NCI-H2081 (cell line): ENCODE results near the gene LYZL6.
A peak's percentile ranks its signal among the peaks of the same experiment; 100 is the strongest.
"Not testable (repeated sequence)": the region's sequence is repeated elsewhere in the genome, so short reads cannot be mapped to it uniquely, and the experiment has no call there.

Experiments used
- DNase-seq, 2 experiments: peaks; one replicate each; lab custom pipeline; 2025; lab: John Stamatoyannopoulos, UW

LYZL6 gene

DNA sequence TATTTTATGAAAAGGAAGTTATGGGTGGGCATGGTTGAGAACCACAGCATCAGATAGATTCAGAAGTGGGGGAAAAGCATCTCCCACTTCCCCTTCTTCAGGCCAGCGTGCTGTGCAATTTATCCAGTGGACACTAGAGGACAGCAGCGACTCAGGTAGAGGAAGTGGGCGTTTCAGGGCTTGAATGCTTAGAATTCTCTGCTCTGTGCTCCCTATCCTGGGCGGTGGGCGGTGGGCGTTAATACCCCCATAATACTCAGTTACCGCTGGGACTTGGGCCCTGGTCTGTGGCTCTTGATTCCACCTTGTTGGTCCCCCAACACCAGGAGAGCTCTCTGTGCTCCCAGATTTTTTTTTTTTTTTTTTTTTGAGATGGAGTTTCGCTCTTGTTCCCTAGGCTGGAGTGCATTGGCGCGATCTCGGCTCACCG, 3.7 kb upstream of the LYZL6 start:
- DNase-seq: peak; percentile 60 to 70

DNA sequence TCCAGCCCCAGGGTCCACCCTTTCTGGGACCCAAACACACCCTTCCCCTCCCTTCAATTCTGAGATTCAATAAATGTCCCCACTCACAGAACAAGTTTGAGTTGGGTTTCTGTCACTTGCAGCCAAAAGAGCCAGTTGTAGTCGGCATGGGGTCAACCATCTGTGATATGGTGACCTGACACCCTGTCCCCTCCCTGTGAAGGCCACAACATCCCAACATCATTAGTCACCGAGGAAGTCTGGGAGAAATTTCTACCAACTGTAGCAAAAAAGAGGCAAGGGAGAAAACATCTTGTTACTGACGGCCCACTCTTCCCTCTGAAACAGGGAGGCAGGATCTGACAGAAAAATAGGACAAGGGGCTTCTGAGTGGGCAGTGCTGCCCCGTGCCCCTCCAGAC, 638 bp upstream of the LYZL6 start:
- no peak for DNase-seq

- no peak for DNase-seq
These were observed 826 bp downstream of the LYZL6 start for GRCh38 chr17:35942588-35943186.

DNA sequence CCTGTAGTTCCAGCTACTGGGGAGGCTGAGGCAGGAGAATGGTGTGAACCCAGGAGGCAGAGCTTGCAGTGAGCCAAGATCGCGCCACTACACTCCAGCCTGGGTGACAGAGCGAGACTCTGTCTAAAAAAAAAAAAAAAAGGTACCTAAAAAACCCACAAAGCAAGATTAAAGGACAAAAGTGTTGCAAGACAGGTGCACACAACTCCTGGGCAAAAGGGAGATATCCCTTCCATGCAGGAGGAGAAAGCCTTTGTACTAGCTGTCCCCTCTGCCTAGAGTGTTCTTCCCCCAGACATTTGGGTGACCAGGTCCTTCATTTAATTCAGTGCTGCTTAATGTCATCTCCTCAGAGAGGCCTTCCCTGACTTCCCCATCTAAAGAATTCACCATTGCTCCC, 5.0 kb downstream of the LYZL6 start:
- not testable (repeated sequence) for DNase-seq

GRCh38 chr17:35936063-35936462, 7.5 kb downstream of the LYZL6 start:
- DNase-seq: peak in 1 of 2 experiments; percentile 4

DNA sequence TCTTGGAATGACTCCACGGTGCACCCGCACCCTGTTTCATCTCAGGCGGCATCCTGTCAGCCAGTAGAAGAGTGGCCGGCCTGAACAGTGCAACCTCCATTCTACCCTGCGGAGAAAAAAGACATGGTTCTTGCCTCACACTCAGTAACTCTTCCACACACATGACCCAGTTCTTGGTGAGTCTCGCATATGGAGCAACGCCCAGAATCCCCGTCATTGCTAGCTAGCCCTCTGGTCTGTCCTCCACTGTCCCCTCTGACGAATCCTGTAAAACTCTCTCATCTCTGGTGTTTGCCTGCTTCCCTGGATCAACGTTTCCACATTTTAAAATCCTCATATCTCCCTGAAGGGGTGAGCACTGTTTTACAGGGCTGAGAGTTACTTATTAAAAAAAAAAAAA, 8.8 kb downstream of the LYZL6 start:
- DNase-seq: no peak

DNA sequence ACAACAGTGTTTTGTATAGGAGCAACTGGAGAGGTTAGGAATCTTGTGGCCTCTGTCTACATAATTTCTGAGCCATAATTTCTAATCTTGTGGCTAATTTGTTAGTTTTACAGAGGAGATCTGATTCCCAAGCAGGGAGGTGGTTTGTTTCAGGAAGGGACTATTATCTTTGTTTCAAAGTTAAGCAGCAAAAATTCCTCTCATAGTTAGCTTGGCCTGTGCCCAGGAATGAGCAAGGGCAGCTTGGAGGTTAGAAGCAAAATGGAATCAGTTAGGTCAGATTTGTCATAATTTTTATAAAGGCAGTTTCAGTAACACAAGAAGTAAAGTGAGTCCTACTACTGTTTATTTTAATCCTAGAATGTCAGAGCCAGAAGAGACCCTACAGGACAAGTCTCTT, 10.9 kb downstream of the LYZL6 start:
- DNase-seq: no peak

DNA sequence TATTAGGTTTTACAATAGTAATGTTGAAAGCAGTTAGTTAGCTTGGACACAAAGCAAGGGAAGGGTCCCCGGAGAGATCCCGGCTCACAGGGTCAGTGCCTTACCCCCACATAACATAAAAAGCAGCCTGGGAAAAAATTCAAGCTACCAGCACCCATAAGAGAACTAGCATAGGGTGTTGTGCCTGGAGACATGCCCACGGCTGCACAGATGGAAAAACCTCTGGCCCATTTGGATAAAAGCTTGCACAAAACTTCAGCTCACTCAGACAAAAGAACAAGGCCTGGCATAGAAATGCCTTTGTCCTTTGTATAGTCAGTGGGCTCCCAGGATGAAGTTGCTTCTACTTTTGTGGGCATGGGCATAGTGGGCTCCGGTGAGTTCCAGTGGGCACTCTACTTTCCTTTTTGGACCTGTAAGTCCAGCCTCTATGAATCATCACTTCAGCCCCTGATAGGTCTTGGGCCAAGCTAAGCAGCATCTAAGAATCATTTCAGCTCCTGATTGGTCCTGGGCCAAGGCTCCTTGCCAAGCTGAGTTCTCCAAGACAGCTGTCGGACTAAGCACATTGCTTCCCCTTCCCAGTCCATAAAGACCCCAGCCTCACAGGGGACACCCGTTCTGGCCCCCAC, 11.6 kb downstream of the LYZL6 start:
- DNase-seq: no peak

DNA sequence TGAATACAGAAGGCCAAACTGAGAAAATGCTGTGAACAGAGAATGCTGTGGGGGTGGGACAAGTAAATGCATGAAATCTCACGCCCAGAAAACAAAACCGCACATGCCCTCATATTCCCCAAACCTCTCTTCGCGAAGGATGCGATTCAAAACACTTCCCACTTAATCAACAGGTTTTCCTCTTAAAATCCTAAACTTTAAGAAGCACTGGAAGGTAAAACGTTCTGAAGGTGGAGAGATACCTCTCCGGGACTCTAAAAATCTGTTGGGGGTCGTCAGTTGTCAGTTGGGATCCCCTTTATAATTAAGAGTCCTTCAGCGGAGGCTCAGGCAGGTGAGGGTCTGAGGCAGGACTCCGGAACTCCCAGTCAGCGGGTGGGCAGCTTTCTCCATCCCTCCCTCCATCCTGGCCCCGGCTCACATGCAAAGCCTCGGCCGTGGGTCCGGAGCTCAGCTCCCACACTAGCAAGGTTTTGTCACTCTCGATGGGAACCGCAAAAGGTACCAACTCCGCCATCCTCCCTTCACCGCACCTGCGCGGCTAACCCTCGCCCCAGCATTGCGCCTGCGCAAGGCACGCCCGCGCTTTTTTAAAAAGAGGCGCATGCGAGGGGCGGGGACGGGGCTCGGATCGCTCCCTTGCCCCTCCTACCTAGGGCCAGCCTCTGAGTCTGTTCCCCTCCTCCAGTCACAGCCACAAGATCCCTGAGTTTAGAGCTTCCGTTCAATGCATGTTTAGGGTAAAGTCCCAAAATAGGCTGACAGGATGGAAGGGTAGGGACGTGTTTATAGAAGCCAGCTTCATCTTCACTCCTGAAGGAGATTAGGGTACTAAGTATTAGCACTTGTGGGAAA, 13.1 kb downstream of the LYZL6 start, which contains the start of gene RDM1:
Gene RDM1 (minus strand): TSS at position 563 of the 855 bp plus-strand sequence. CDS start 46 bp downstream, at position 517.
- peak; percentile 88 to 92 for DNase-seq

DNA sequence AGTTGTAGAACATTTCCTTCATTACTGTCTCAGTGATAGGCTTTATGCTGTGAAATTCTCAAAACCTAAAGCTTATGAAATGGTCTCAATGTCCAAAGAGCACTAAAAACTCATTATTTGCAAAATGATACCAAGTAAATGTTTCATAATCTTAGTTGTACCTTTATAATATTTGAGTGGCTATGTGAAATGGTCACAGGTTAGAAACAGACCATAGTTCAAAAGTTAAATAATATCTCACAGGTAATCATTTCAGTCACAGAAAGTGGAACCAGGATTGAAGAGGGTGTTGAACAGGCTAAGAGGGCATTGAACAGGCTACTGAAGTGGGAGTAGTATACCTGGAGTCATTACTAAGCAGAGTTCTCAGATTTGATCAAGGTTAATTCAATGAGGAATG, 15.8 kb downstream of the LYZL6 start:
- no peak for DNase-seq

- no peak for DNase-seq
These were observed 19.9 kb downstream of the LYZL6 start for GRCh38 chr17:35923609-35924114.

DNA sequence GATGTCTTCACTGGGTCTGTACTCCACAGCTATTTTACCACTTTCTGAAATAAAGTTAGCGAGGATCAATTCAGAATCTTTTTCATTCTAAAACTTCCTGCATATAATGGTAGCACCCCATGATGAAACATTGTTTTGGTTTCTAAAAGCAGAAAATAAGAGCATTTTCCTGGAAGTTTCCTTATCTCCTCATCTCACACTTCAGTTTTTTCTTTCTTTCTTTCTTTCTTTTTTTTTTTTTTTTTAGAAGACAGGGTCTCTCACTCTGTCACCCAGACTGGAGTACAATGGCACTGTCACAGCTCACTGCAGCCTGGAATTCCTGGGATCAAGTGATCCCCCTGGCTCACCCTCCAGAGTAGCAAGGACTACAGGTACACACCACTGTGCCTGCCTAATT, 23.3 kb downstream of the LYZL6 start:
- DNase-seq: no peak

- no peak for DNase-seq
These were observed 24.8 kb downstream of the LYZL6 start for GRCh38 chr17:35918665-35919064.

DNA sequence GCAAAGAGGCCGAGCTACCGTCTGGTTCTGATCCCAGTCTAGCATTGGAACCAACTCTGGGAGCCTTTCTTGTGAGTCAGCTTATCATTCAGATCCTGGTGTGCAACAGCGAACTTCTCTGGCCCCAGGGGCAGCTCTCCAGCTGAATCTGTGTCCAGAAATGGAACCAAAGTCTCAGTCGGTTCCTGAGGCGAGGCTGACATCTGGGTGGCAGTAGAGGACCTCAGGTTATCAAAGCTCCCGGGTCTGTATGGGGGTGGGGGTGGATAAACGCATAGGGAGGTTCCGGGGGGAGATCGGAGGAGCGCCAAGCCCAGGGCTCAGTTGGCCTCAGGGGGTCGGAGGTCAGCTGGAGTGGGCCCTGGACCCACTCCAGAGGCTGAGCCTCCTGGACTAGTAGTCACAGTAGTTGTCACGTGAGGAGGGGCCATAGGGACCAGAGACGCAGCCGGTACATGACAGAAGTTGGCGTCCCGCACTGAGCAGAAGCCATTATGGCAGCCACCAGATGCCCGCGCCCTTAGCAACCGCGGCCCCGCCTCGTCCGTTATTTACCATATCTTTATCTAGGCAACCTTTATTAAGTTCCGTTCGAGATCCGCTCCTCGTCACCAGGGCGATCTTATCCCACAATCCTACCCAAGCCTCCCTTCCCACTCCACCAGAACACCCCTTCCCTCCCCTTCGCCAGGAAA, 25.8 kb downstream of the LYZL6 start:
- no peak for DNase-seq

- no peak for DNase-seq
These were observed 28.2 kb downstream of the LYZL6 start for GRCh38 chr17:35915153-35915964.

DNA sequence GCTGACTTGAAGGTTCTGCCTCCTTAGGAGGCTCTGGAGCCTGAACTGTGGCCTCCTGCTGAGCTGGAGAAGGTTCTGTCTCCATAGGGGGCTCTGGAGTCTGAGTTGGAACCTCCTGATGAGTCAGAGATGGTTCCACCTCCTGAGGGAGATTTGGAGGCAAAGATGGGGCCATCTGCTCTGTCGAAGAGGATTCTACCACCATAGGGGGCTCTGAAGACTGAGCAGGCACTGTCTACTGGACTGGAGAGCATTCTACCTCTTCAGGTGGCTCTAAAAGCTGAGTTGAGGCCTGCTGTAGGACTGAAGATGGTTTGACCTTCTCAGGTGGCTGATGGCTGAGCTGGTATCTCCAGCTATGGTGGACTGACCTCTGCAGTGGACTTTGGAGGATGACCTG, 29.2 kb downstream of the LYZL6 start:
- DNase-seq: no peak

DNA sequence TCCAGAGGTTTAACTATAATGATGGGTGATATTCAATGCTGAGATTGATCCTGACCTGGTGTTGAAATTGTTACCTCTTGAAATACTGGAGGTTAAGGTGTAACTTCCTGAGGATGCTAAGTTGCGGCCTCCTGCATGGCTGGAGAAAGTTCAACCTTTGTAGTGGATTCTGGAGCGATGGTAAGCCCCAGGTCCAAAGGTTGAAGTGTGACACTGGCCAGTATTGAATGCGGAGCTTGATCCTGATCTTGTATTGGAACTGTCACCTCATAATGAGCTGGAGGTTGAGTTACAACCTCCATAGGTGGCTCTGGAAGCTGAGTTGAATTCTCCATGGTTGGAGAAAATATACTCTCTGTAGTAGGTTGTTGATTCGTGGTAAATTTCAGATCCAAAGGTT, 29.9 kb downstream of the LYZL6 start:
- no peak for DNase-seq

DNA sequence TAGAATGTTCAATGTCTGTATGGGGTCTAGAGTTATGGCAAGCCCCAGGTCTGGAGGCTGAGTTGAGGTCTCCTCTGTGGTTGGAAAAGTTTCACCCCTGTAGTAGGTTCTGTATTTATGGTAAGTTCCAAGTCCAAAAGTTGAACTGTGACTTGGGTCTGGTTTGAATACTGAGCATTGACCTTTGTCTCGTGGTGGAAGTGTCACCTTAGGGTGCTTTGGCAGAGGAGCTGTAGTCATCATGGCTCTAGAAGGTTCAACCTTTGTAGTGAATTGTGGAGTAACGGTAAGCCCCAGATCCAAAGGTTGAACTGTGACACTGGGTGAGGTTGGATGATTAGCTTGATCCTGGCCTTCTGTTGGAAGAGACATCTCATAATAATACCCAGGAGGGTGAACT, 30.6 kb downstream of the LYZL6 start:
- DNase-seq: no peak

- no peak for DNase-seq
These were observed 31.1 kb downstream of the LYZL6 start for GRCh38 chr17:35912339-35912912.

DNA sequence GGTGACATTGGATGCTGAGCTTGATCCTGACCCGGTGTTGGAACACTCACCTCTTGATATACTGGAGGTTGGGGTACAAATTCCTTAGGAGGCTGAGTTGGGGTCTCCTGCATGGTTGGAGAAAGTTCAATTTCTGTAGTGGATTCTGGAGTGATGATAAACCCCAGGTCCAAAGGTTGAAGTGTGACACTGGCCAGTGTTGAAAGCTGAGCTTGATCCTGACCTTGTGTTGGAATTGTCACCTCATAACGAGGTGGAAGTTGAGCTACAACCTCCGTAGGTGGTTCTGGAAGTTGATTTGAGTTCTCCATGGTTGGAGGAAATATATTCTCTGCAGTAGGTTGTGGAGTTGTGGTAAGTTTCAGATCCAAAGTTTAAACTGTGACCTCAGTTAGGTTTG, 34.1 kb downstream of the LYZL6 start:
- no peak for DNase-seq

GRCh38 chr17:35907691-35908090, 35.8 kb downstream of the LYZL6 start:
- DNase-seq: no peak
